GM23248 (cell line): Measurements from ENCODE around the gene ALPK1. TPM values are rescaled to one million over a fixed set of nuclear protein-coding genes. Genes with fewer than 3 reads are reported as not detected.

Source experiments
- DNase-seq: peaks from one replicate; pipeline ENCODE4 v3.0.0-alpha.2; 2015
- H2AFZ ChIP-seq: fragments of 200-600 bp; sonication (generic); 2 replicates; pipeline ENCODE4 v1.6.1; 2016; ENCODE audit warnings: antibody characterized with exemption
- H3F3A ChIP-seq: fragments of 200-600 bp; sonication (generic); 2 replicates; pipeline ENCODE4 v1.6.1; 2016; ENCODE audit warnings: mild to moderate bottlenecking, antibody characterized with exemption, mixed run types; ENCODE audit not compliant: insufficient read depth
- H3K27ac ChIP-seq: fragments of 200-600 bp; sonication (generic); 2 replicates; pipeline ENCODE4 v1.5.1; 2016; ENCODE audit warnings: mild to moderate bottlenecking
- H3K27me3 ChIP-seq: fragments of 200-600 bp; sonication (generic); replicated peaks from 2 replicates; pipeline ENCODE4 v1.6.1; 2016; ENCODE audit warnings: mild to moderate bottlenecking; ENCODE audit not compliant: insufficient read depth
- H3K36me3 ChIP-seq: fragments of 200-600 bp; sonication (generic); 2 replicates; pipeline ENCODE4 v1.6.1; 2016; ENCODE audit warnings: low read depth, mild to moderate bottlenecking
- H3K4me1 ChIP-seq: fragments of 200-600 bp; sonication (generic); 2 replicates; pipeline ENCODE4 v1.6.1; 2016; ENCODE audit warnings: mild to moderate bottlenecking; ENCODE audit not compliant: insufficient read depth
- H3K4me2 ChIP-seq: fragments of 200-600 bp; sonication (generic); one replicate; pipeline ENCODE4 v1.6.1; 2016; ENCODE audit warnings: mild to moderate bottlenecking; ENCODE audit not compliant: unreplicated experiment
- H3K4me3 ChIP-seq: fragments of 200-600 bp; sonication (generic); 2 replicates; pipeline ENCODE4 v1.5.1; 2016; ENCODE audit warnings: mild to moderate bottlenecking
- H3K79me2 ChIP-seq: fragments of 200-600 bp; sonication (generic); 2 replicates; pipeline ENCODE4 v1.6.1; 2016; ENCODE audit warnings: mild to moderate bottlenecking; ENCODE audit not compliant: insufficient read depth
- H3K9ac ChIP-seq: fragments of 200-600 bp; sonication (generic); 2 replicates; pipeline ENCODE4 v1.6.1; 2016; ENCODE audit warnings: mild to moderate bottlenecking
- H3K9me2 ChIP-seq: fragments of 200-600 bp; sonication (generic); 2 replicates; pipeline ENCODE4 v1.6.1; 2016; ENCODE audit warnings: mixed run types, mild to moderate bottlenecking, moderate library complexity; ENCODE audit not compliant: insufficient read depth
- H3K9me3 ChIP-seq: fragments of 200-600 bp; sonication (generic); one replicate; pipeline ENCODE4 v1.6.1; 2017; ENCODE audit warnings: low read depth
- H4K20me1 ChIP-seq: fragments of 200-600 bp; sonication (generic); 2 replicates; pipeline ENCODE4 v1.6.0; 2016; ENCODE audit not compliant: insufficient read depth
- EZH2 ChIP-seq: fragments of 200-600 bp; sonication (generic); IDR thresholded peaks from 2 replicates; pipeline ENCODE4 v1.6.1; 2018; ENCODE audit warnings: antibody characterized with exemption, mild to moderate bottlenecking; ENCODE audit not compliant: insufficient read depth, poor library complexity, severe bottlenecking
- EZH2phosphoT487 ChIP-seq: fragments of 200-600 bp; sonication (generic); IDR thresholded peaks from 2 replicates; pipeline ENCODE4 v1.6.1; 2018; ENCODE audit warnings: antibody characterized with exemption, moderate library complexity, mild to moderate bottlenecking, low read depth; ENCODE audit not compliant: insufficient read depth
- WGBS, 2 experiments: methylation state at CpG; one replicate each; pipeline ENCODE4 v1.1.6; 2015 to 2017; ENCODE audit warnings: low lambda C conversion rate in 2 of 2, low coverage in 1 of 2; ENCODE audit errors: missing lambda C conversion rate in 2 of 2; 5-methylcytosine and 5-hydroxymethylcytosine counted together
- in situ Hi-C: fragments of 300-500 bp; cut with MboI; formaldehyde crosslinking; loops from 2 replicates; pipeline ENCODE4 v1.15.0; 2020
- polyA plus RNA-seq: library from polyadenylated mRNA; unstranded; fragments of >200 nt; fragmentation: Nextera tagmentation; extraction: Ambion mirVana; gene quantifications from 2 replicates; pipeline ENCODE4 v1.2.1, GENCODE V29; 2016
- total RNA-seq: library from RNA; depleted of rRNA; stranded (reverse); fragments of >200 nt; shearing (Covaris generic); gene quantifications from 2 replicates; pipeline ENCODE4 v1.2.3, GENCODE V29; 2014

ALPK1 gene
- total and polyA plus RNA-seq, 2 experiments from 2014 or later, result 7.3 to 7.9 TPM

GRCh38 chr4:112381996-112382692 is 85.0 kb downstream of the ALPK1 start:
- Histone ChIP-seq H3K36me3 (no peaks in the 10 kb centered on the region), H4K20me1 (no peaks in the 10 kb centered on the region), H3F3A (no peaks in the 10 kb centered on the region), H3K9me2 (no peaks in the 10 kb centered on the region), H3K27me3 (no peaks in the 10 kb centered on the region), H3K27ac (no peak overlapping the region), H3K4me1 (no peaks in the 10 kb centered on the region), H3K4me3 (no peak overlapping the region), H3K79me2 (no peaks in the 10 kb centered on the region), H3K4me2 (no peak overlapping the region), H3K9me3 (no peaks in the 10 kb centered on the region), H2AFZ (no peak overlapping the region), H3K9ac (no peak overlapping the region)
- WGBS, 2 experiments, result 79 to 80% methylated on average over 6 of the region's 6 CpGs
- in situ Hi-C loops, result no loop called here
- TF ChIP-seq EZH2 (no peak), EZH2phosphoT487 (no peak)
- DNase-seq, result no peak

- no peaks in the 10 kb centered on the region for H3K36me3 ChIP-seq
- H3K9me3 ChIP-seq, result no peaks in the 10 kb centered on the region
- H3K27me3 ChIP-seq, result no peaks in the 10 kb centered on the region
- H3F3A ChIP-seq, result no peaks in the 10 kb centered on the region
- no peak for DNase-seq
- 88 to 91% methylated on average over 4 of the region's 4 CpGs for WGBS, 2 experiments
- H3K4me2 ChIP-seq, result no peak overlapping the region
- no peaks in the 10 kb centered on the region for H4K20me1 ChIP-seq
- in situ Hi-C loops, result no loop called here
- no peaks in the 10 kb centered on the region for H3K79me2 ChIP-seq
- H3K9ac ChIP-seq, result no peak overlapping the region
- no peak overlapping the region for H3K4me3 ChIP-seq
- no peak overlapping the region for H3K27ac ChIP-seq
- H3K9me2 ChIP-seq, result no peaks in the 10 kb centered on the region
- no peak overlapping the region for H2AFZ ChIP-seq
- no peaks in the 10 kb centered on the region for H3K4me1 ChIP-seq
- TF ChIP-seq EZH2 (no peak), EZH2phosphoT487 (no peak)
Observed at GRCh38 chr4:112386071-112386470, 88.9 kb downstream of the ALPK1 start.

- WGBS, 2 experiments, result 71 to 74% methylated on average over 4 of the region's 4 CpGs
- no peak for TF ChIP-seq EZH2phosphoT487
- no peak for TF ChIP-seq EZH2
- Histone ChIP-seq H3K27ac (no peak overlapping the region), H3K4me2 (no peak overlapping the region), H3K36me3 (no peaks in the 10 kb centered on the region), H2AFZ (no peak overlapping the region), H3K9me2 (no peaks in the 10 kb centered on the region), H3K79me2 (no peaks in the 10 kb centered on the region), H4K20me1 (no peaks in the 10 kb centered on the region), H3K27me3 (no peaks in the 10 kb centered on the region), H3K4me3 (no peak overlapping the region), H3K4me1 (0 out of 2 replicates have a peak, but pooled peaks cover 6% of the 10 kb centered on the region), H3K9me3 (no peaks in the 10 kb centered on the region), H3K9ac (no peak overlapping the region), H3F3A (no peaks in the 10 kb centered on the region)
- in situ Hi-C loops, result no loop called here
- DNase-seq, result peak; percentile 18
Observed at GRCh38 chr4:112402098-112402497, 104.9 kb downstream of the ALPK1 start.

- no peaks in the 10 kb centered on the region for H3F3A ChIP-seq
- TF ChIP-seq EZH2phosphoT487, result no peak
- TF ChIP-seq EZH2, result no peak
- DNase-seq, result no peak
- no peak overlapping the region for H3K27ac ChIP-seq
- H3K9ac ChIP-seq, result no peak overlapping the region
- H3K4me1 ChIP-seq, result 0 out of 2 replicates have a peak, but pooled peaks cover 6% of the 10 kb centered on the region
- in situ Hi-C loops, result no loop called here
- no peaks in the 10 kb centered on the region for H3K27me3 ChIP-seq
- H3K36me3 ChIP-seq, result no peaks in the 10 kb centered on the region
- no peaks in the 10 kb centered on the region for H4K20me1 ChIP-seq
- H3K9me2 ChIP-seq, result no peaks in the 10 kb centered on the region
- no peak overlapping the region for H2AFZ ChIP-seq
- WGBS, 2 experiments, result 45 to 50% methylated on average over 11 of the region's 11 CpGs
- H3K9me3 ChIP-seq, result no peaks in the 10 kb centered on the region
- no peak overlapping the region for H3K4me2 ChIP-seq
- H3K4me3 ChIP-seq, result no peak overlapping the region
- H3K79me2 ChIP-seq, result no peaks in the 10 kb centered on the region
Observed at GRCh38 chr4:112403101-112403945, 106.2 kb downstream of the ALPK1 start.
